ENCODE results near the gene NXF1. TPM values are rescaled to one million over a fixed set of nuclear protein-coding genes. Genes with fewer than 3 reads are reported as not detected.

NXF1 gene
- total and polyA plus RNA-seq, 10 of the 15 experiments (the other 5 are each of a cell fraction or from before 2014, with no cell fraction given) = 20.7 to 84.9 (median 40.6) TPM

DNA sequence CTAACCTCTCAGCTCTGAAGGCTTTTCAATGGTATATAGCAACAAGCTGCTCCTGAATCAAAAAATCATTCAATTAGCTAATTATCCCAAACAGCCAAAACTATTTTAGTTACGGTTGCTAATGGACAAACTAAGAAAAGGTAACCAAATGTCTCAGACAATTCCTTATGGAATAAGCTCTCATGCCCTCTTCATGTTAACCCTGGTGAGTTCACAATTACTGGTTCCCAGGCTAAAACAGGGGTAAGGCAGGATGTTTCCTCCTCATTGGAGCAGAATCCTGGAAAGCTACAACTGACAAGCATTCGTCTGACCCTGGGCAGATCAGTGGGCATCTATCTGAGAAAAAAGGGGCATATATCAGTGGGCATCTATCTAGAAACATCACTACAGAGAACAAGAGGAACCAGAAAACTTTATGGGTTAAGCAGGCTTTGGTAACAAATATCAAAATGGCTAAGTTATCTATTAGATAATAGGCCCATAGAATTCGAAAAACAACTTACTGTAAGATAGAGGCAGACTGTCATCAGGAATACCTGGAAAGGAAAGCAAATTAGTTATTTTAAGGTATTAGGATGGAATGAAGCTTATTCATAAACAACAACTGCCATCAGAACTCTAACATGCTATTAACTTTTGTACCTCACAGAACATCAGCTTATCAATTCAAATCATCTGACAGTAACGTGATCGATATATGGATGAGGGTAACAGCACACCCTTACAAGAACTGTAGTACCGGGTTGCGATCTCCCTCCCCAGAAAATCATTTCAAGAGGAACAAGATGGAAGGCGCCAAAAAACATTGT is 49.0 kb upstream of the NXF1 start:
- no peaks in the 10 kb centered on the region for H3K27me3 ChIP-seq (replicated peaks in 1 of 2; ENCODE audit: control insufficient read depth in 2 of 2, insufficient read depth in 2 of 2, low read length in 1 of 2)
- in situ Hi-C loops (cut with MboI) = no loop called here
- H2AFZ ChIP-seq (ENCODE audit: control insufficient read depth, low read depth, low read length) = no peak overlapping the region
- H3K9ac ChIP-seq (ENCODE audit: control insufficient read depth, insufficient read depth, low read length) = peak overlapping the region; percentile 88
- H3K9me3 ChIP-seq (replicated peaks; ENCODE audit: control insufficient read depth, insufficient read depth, low read length) = no peaks in the 10 kb centered on the region
- BruUV-seq (replicated peaks) = no TSS peak
- peak overlapping the region; percentile 94 for H3K4me2 ChIP-seq (ENCODE audit: control insufficient read depth, insufficient read depth)
- H3K79me2 ChIP-seq (ENCODE audit: control insufficient read depth, insufficient read depth, low read length) = peaks cover 75% of the 10 kb centered on the region
- DNase-seq (ENCODE audit: low read depth, low spot score) (no peak), ATAC-seq (no peak), FAIRE-seq (no peak)
- peaks cover 17% of the 10 kb centered on the region for H3K4me1 ChIP-seq (ENCODE audit: control insufficient read depth, insufficient read depth, low read length)
- CTCF ChIA-PET = interaction anchor here (0.6 to 5.9 kb wide), 10 partner anchors 8 to 311 kb away, joined by 3 to 68 read pairs (median 4); partner anchors contain the start of genes SLC3A2, TMEM179B and TMEM223
- SMC1A ChIA-PET (ENCODE audit: uncharacterized antibody, unreplicated experiment) = interaction anchor here (0.9 to 5.2 kb wide), 17 partner anchors 9 to 187 kb away, joined by 3 to 36 read pairs (median 4); partner anchors contain the start of genes HNRNPUL2, SLC3A2, STX5 and TEX54
- intact Hi-C loops (cut with micrococcal nuclease; ENCODE audit: unreplicated experiment) = no loop called here
- under 1% methylated on average over 8 of the region's 8 CpGs for WGBS (ENCODE audit: insufficient coverage, insufficient replicate concordance, low lambda C conversion rate, missing lambda C conversion rate)
- peak overlapping the region; percentile 88 for H3K27ac ChIP-seq (ENCODE audit: control insufficient read depth, insufficient read depth)
- TF ChIP-seq MTA3 (IDR thresholded peaks at IDR 0.05; ENCODE audit: borderline replicate concordance, low read length) (0 out of 2 replicates have a peak, but pooled peaks have one; percentile 56), TBL1XR1 (IDR thresholded peaks at IDR 0.05; ENCODE audit: low read depth, low read length) (no peak), ZBED1 (IDR thresholded peaks at IDR 0.05; ENCODE audit: borderline replicate concordance) (0 out of 2 replicates have a peak, but pooled peaks have one; percentile 7), SMAD5 (IDR thresholded peaks at IDR 0.05; ENCODE audit: low read depth) (peak; percentile 26; the same call in 1 of the 2 replicates), HDAC2 (IDR thresholded peaks at IDR 0.05) (no peak), SUZ12 (IDR thresholded peaks at IDR 0.05; ENCODE audit: unreplicated experiment) (no peak), POLR2A (IDR thresholded peaks at IDR 0.05; ENCODE audit: low read depth, low read length) (peak; percentile 41; the same call in 1 of the 2 replicates), NFIC (IDR thresholded peaks at IDR 0.05; ENCODE audit: low read depth, low read length) (0 out of 2 replicates have a peak, but pooled peaks have one; percentile 9)
- TF ChIP-seq, protein P1, sequence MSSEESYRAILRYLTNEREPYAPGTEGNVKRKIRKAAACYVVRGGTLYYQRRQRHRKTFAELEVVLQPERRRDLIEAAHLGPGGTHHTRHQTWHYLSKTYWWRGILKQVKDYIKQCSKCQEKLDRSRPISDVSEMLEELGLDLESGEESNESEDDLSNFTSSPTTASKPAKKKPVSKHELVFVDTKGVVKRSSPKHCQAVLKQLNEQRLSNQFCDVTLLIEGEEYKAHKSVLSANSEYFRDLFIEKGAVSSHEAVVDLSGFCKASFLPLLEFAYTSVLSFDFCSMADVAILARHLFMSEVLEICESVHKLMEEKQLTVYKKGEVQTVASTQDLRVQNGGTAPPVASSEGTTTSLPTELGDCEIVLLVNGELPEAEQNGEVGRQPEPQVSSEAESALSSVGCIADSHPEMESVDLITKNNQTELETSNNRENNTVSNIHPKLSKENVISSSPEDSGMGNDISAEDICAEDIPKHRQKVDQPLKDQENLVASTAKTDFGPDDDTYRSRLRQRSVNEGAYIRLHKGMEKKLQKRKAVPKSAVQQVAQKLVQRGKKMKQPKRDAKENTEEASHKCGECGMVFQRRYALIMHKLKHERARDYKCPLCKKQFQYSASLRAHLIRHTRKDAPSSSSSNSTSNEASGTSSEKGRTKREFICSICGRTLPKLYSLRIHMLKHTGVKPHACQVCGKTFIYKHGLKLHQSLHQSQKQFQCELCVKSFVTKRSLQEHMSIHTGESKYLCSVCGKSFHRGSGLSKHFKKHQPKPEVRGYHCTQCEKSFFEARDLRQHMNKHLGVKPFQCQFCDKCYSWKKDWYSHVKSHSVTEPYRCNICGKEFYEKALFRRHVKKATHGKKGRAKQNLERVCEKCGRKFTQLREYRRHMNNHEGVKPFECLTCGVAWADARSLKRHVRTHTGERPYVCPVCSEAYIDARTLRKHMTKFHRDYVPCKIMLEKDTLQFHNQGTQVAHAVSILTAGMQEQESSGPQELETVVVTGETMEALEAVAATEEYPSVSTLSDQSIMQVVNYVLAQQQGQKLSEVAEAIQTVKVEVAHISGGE (CRISPR knock-in tag; IDR thresholded peaks at IDR 0.05) = peak; percentile 6; the same call in 1 of the 2 replicates
- TF ChIP-seq, protein P2, sequence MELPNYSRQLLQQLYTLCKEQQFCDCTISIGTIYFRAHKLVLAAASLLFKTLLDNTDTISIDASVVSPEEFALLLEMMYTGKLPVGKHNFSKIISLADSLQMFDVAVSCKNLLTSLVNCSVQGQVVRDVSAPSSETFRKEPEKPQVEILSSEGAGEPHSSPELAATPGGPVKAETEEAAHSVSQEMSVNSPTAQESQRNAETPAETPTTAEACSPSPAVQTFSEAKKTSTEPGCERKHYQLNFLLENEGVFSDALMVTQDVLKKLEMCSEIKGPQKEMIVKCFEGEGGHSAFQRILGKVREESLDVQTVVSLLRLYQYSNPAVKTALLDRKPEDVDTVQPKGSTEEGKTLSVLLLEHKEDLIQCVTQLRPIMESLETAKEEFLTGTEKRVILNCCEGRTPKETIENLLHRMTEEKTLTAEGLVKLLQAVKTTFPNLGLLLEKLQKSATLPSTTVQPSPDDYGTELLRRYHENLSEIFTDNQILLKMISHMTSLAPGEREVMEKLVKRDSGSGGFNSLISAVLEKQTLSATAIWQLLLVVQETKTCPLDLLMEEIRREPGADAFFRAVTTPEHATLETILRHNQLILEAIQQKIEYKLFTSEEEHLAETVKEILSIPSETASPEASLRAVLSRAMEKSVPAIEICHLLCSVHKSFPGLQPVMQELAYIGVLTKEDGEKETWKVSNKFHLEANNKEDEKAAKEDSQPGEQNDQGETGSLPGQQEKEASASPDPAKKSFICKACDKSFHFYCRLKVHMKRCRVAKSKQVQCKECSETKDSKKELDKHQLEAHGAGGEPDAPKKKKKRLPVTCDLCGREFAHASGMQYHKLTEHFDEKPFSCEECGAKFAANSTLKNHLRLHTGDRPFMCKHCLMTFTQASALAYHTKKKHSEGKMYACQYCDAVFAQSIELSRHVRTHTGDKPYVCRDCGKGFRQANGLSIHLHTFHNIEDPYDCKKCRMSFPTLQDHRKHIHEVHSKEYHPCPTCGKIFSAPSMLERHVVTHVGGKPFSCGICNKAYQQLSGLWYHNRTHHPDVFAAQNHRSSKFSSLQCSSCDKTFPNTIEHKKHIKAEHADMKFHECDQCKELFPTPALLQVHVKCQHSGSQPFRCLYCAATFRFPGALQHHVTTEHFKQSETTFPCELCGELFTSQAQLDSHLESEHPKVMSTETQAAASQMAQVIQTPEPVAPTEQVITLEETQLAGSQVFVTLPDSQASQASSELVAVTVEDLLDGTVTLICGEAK (IDR thresholded peaks at IDR 0.05; ENCODE audit: borderline replicate concordance) = peak; percentile 57; the same call in 1 of the 2 replicates
- RAD21 ChIA-PET (ENCODE audit: unreplicated experiment) = interaction anchor here (1.0 to 3.6 kb wide), 7 partner anchors 9 to 242 kb away, joined by 3 to 31 read pairs (median 5); partner anchors contain the start of genes C11orf98, CSKMT, EML3 and HNRNPUL2
- peak overlapping the region; percentile 91 for H3K4me3 ChIP-seq
- H4K20me1 ChIP-seq (ENCODE audit: control insufficient read depth, insufficient read depth) = 0 out of 2 replicates have a peak, but pooled peaks cover 3% of the 10 kb centered on the region
- H3K36me3 ChIP-seq (ENCODE audit: control insufficient read depth in 2 of 2, insufficient read depth in 2 of 2, low read length in 1 of 2) = peaks cover 17 to 32% of the 10 kb centered on the region in 2 experiments
- POLR2A ChIA-PET = interaction anchor here (0.5 to 7.8 kb wide), 21 partner anchors 9 to 189 kb away, joined by 3 to 92 read pairs (median 5); partner anchors contain the start of genes C11orf98, CSKMT, SLC3A2 and STX5
